Smooth muscle cell (in vitro differentiated cells): ENCODE results near the gene CMTM4. TPM values are rescaled to one million over a fixed set of nuclear protein-coding genes. Genes with fewer than 3 reads are reported as not detected.

ENCODE experiments used
- DNase-seq: peaks from one replicate; lab custom pipeline; 2025; ENCODE audit not compliant: unreplicated experiment; lab: John Stamatoyannopoulos, UW
- H2AFZ ChIP-seq: fragments of 200-600 bp; sonication (generic); 2 replicates; pipeline ENCODE4 v1.6.0; 2016; ENCODE audit warnings: antibody characterized with exemption, low read depth, mild to moderate bottlenecking
- H3F3A ChIP-seq: fragments of 200-600 bp; sonication (generic); 2 replicates; pipeline ENCODE4 v1.6.0; 2017; ENCODE audit warnings: antibody characterized with exemption, low read depth
- H3K27ac ChIP-seq: fragments of 200-600 bp; sonication (generic); 2 replicates; pipeline ENCODE4 v1.5.1; 2016; ENCODE audit warnings: low read depth, mild to moderate bottlenecking
- H3K27me3 ChIP-seq: fragments of 200-600 bp; sonication (generic); 2 replicates; pipeline ENCODE4 v1.6.1; 2016; ENCODE audit warnings: low read depth, mild to moderate bottlenecking
- H3K36me3 ChIP-seq: fragments of 200-600 bp; sonication (generic); 2 replicates; pipeline ENCODE4 v1.5.1; 2016; ENCODE audit warnings: low read depth
- H3K4me1 ChIP-seq: fragments of 200-600 bp; sonication (generic); 2 replicates; pipeline ENCODE4 v1.5.1; 2016; ENCODE audit warnings: low read depth
- H3K4me2 ChIP-seq: fragments of 200-600 bp; sonication (generic); 2 replicates; pipeline ENCODE4 v1.6.0; 2016; ENCODE audit warnings: mild to moderate bottlenecking
- H3K4me3 ChIP-seq: fragments of 200-600 bp; sonication (generic); 2 replicates; pipeline ENCODE4 v1.5.1; 2016; ENCODE audit warnings: mild to moderate bottlenecking
- H3K79me2 ChIP-seq: fragments of 200-600 bp; sonication (generic); 2 replicates; pipeline ENCODE4 v1.6.0; 2016; ENCODE audit warnings: low read depth, mild to moderate bottlenecking
- H3K9ac ChIP-seq: fragments of 200-600 bp; sonication (generic); 2 replicates; pipeline ENCODE4 v1.6.0; 2016; ENCODE audit warnings: low read depth
- H3K9me3 ChIP-seq: fragments of 200-600 bp; sonication (generic); replicated peaks from 2 replicates; pipeline ENCODE4 v1.5.1; 2016; ENCODE audit warnings: low read depth
- H4K20me1 ChIP-seq: fragments of 200-600 bp; sonication (generic); 2 replicates; pipeline ENCODE4 v1.6.0; 2016; ENCODE audit warnings: low read depth
- CTCF ChIP-seq: fragments of 200-600 bp; sonication (generic); IDR thresholded peaks from 2 replicates; pipeline ENCODE4 v1.5.1; 2017; ENCODE audit warnings: borderline replicate concordance, mild to moderate bottlenecking, antibody characterized with exemption; ENCODE audit not compliant: insufficient read depth, poor library complexity, severe bottlenecking
- WGBS: methylation state at CpG from one replicate; pipeline ENCODE4 v1.1.7; 2016; ENCODE audit warnings: low lambda C conversion rate; 5-methylcytosine and 5-hydroxymethylcytosine counted together
- polyA plus RNA-seq: library from polyadenylated mRNA; unstranded; fragments of >200 nt; fragmentation: Nextera tagmentation; extraction: Ambion mirVana; gene quantifications from 2 replicates; pipeline ENCODE4 v1.2.1, GENCODE V29; 2016
- total RNA-seq: library from RNA; depleted of rRNA; stranded (reverse); fragments of >200 nt; gene quantifications from 2 replicates; pipeline ENCODE4 v1.2.3, GENCODE V29; 2014

CMTM4 gene
- total and polyA plus RNA-seq, 2 experiments from 2014 or later = 7.2 to 25.2 TPM

GRCh38 chr16:66695471-66695934 is 1.0 kb downstream of the CMTM4 start:
- H3K79me2 ChIP-seq = peaks cover 10% of the 10 kb centered on the region
- 54% methylated on average over 8 of the region's 8 CpGs for WGBS
- H3K9ac ChIP-seq = no peak overlapping the region
- no peaks in the 10 kb centered on the region for H3K36me3 ChIP-seq
- no peaks in the 10 kb centered on the region for H3F3A ChIP-seq
- DNase-seq = no peak
- H3K4me1 ChIP-seq = peaks cover 12% of the 10 kb centered on the region
- no peak for TF ChIP-seq CTCF
- H3K4me2 ChIP-seq = peak overlapping the region; percentile 99
- peaks cover 42% of the 10 kb centered on the region for H4K20me1 ChIP-seq
- no peak overlapping the region for H3K27ac ChIP-seq
- peak overlapping the region; percentile 65 for H3K4me3 ChIP-seq
- H2AFZ ChIP-seq = peak overlapping the region; percentile 60
- H3K27me3 ChIP-seq = no peaks in the 10 kb centered on the region
- no peaks in the 10 kb centered on the region for H3K9me3 ChIP-seq

DNA sequence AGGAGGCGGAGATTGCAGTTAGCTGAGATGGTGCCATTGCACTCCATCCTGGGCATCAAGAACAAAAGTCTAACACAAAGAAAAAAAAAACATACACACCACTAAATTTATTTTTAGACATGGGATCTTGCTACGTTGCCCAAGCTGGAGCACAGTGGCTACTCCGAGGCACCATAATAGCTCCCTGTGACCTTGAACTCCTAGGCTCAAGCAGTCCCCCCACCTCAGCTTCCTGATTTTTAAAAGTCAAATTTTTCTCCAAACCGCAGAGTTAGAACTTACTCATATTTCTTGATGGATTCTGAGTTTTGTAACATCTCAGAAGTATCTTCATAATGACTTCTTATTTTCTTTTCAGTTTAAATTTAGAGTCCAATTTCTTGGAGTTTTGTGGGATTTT is 3.4 kb downstream of the CMTM4 start:
- no peaks in the 10 kb centered on the region for H3F3A ChIP-seq
- peaks cover 48% of the 10 kb centered on the region for H4K20me1 ChIP-seq
- TF ChIP-seq CTCF = no peak
- no peak overlapping the region for H3K4me2 ChIP-seq
- no peaks in the 10 kb centered on the region for H3K27me3 ChIP-seq
- WGBS = 98% methylated on average over 4 of the region's 4 CpGs
- H3K4me1 ChIP-seq = peaks cover 12% of the 10 kb centered on the region
- no peaks in the 10 kb centered on the region for H3K9me3 ChIP-seq
- H3K9ac ChIP-seq = no peak overlapping the region
- H2AFZ ChIP-seq = no peak overlapping the region
- H3K4me3 ChIP-seq = no peak overlapping the region
- no peak for DNase-seq
- peaks cover 21% of the 10 kb centered on the region for H3K79me2 ChIP-seq
- no peak overlapping the region for H3K27ac ChIP-seq
- H3K36me3 ChIP-seq = no peaks in the 10 kb centered on the region

DNA sequence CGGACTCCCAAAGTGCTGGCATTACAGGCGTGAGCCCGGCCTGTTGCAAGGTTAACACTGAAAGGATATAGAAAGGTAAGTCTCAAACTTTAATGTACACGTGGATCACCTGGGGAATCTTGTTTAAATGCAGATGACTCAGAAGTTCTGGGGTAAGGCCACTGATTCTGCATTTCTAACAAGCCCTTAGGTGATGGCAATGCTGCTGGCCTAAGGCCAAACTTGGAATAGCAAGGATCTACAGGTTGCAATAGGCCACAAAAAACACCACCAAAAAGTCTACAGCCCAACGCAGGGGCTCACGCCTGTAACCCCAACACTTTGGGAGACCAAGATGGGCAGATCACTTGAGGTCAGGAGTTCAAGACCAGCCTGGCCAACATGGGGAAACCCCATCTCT is 4.2 kb downstream of the CMTM4 start:
- H3K36me3 ChIP-seq = no peaks in the 10 kb centered on the region
- 88% methylated on average over 6 of the region's 6 CpGs for WGBS
- H2AFZ ChIP-seq = no peak overlapping the region
- H3K79me2 ChIP-seq = peaks cover 21% of the 10 kb centered on the region
- no peaks in the 10 kb centered on the region for H3K9me3 ChIP-seq
- peaks cover 49% of the 10 kb centered on the region for H4K20me1 ChIP-seq
- no peak overlapping the region for H3K27ac ChIP-seq
- no peak overlapping the region for H3K4me3 ChIP-seq
- H3K9ac ChIP-seq = no peak overlapping the region
- H3K4me1 ChIP-seq = peaks cover 12% of the 10 kb centered on the region
- TF ChIP-seq CTCF = no peak
- H3K4me2 ChIP-seq = no peak overlapping the region
- no peaks in the 10 kb centered on the region for H3K27me3 ChIP-seq
- no peaks in the 10 kb centered on the region for H3F3A ChIP-seq
- no peak for DNase-seq

GRCh38 chr16:66691234-66691633 is 5.3 kb downstream of the CMTM4 start:
- no peak for DNase-seq
- Histone ChIP-seq H3K27me3 (no peaks in the 10 kb centered on the region), H3K4me2 (no peak overlapping the region), H3K36me3 (no peaks in the 10 kb centered on the region), H4K20me1 (peaks cover 51% of the 10 kb centered on the region), H3K9ac (no peak overlapping the region), H3K79me2 (peaks cover 24% of the 10 kb centered on the region), H2AFZ (no peak overlapping the region), H3K4me1 (peaks cover 12% of the 10 kb centered on the region), H3F3A (no peaks in the 10 kb centered on the region), H3K27ac (no peak overlapping the region), H3K9me3 (no peaks in the 10 kb centered on the region), H3K4me3 (no peak overlapping the region)
- 91% methylated on average over 6 of the region's 6 CpGs for WGBS
- no peak for TF ChIP-seq CTCF
